H1 (cell line): ENCODE measurements around the gene NPFFR2. TPM values are rescaled to one million over a fixed set of nuclear protein-coding genes. Genes with fewer than 3 reads are reported as not detected.

ENCODE experiments used
- CTCF ChIA-PET: fragments of 300-600 bp; sonication (Branson Sonifier 250); formaldehyde crosslinking; loops from one replicate; lab custom pipeline; 2021; ENCODE audit not compliant: partially characterized antibody; lab: Charles Lee
- POLR2A ChIA-PET: fragments of 300-600 bp; sonication (Branson Sonifier 250); formaldehyde crosslinking; loops from one replicate; lab custom pipeline; 2021; ENCODE audit warnings: inconsistent platforms; ENCODE audit not compliant: partially characterized antibody; lab: Charles Lee
- DNase-seq, 2 experiments: peaks; one replicate each; pipeline versions ENCODE4 v3.0.0 to v3.0.0-alpha.2; 2010 to 2022; ENCODE audit warnings: low spot score in 2 of 2, low read depth in 1 of 2, mixed read lengths in 1 of 2
- FAIRE-seq: peaks from 2 replicates; lab custom pipeline; 2011; peaks lifted over from hg19 to GRCh38; lab: Jason Lieb, UNC
- H2AFZ ChIP-seq: 2 replicates; pipeline ENCODE4 v1.8.1; 2012; ENCODE audit warnings: low read length, inconsistent platforms
- H2AK5ac ChIP-seq: 2 replicates; pipeline ENCODE4 v1.6.1; 2013; ENCODE audit warnings: low read depth, low read length
- H2BK120ac ChIP-seq: replicated peaks from 2 replicates; pipeline ENCODE3; 2013; ENCODE audit warnings: low read depth, low read length, inconsistent platforms
- H2BK12ac ChIP-seq: 2 replicates; pipeline ENCODE4 v1.6.1; 2013; ENCODE audit warnings: low read depth, low read length
- H2BK15ac ChIP-seq: 2 replicates; pipeline ENCODE4 v1.6.1; 2013; ENCODE audit warnings: low read length
- H2BK20ac ChIP-seq: 2 replicates; pipeline ENCODE4 v1.6.1; 2013; ENCODE audit warnings: low read length
- H2BK5ac ChIP-seq: 2 replicates; pipeline ENCODE4 v1.6.1; 2013; ENCODE audit warnings: low read depth, low read length
- H3K14ac ChIP-seq: 2 replicates; pipeline ENCODE4 v1.6.1; 2013; ENCODE audit warnings: inconsistent platforms; ENCODE audit not compliant: insufficient read length
- H3K18ac ChIP-seq: 2 replicates; pipeline ENCODE4 v1.6.1; 2013; ENCODE audit warnings: low read length; ENCODE audit errors: extremely low read depth
- H3K23ac ChIP-seq: 2 replicates; pipeline ENCODE4 v1.6.1; 2013; ENCODE audit warnings: inconsistent platforms; ENCODE audit not compliant: insufficient read length
- H3K23me2 ChIP-seq: 2 replicates; pipeline ENCODE4 v1.6.1; 2013; ENCODE audit warnings: low read depth, low read length
- H3K27ac ChIP-seq: 2 replicates; pipeline ENCODE4 v1.6.1; 2011; ENCODE audit warnings: low read depth, low read length, inconsistent platforms
- H3K27me3 ChIP-seq, 4 experiments: replicated peaks in 1 of 4; 1 replicate in 1 of 4; 2 replicates in 3 of 4; pipeline versions ENCODE4 v1.6.1 to v1.8.1; 2011 to 2013; ENCODE audit warnings: low read length in 3 of 4, mild to moderate bottlenecking in 3 of 4, inconsistent platforms in 2 of 4, mixed read lengths in 2 of 4, moderate library complexity in 1 of 4; ENCODE audit not compliant: control insufficient read depth in 3 of 4, insufficient read depth in 3 of 4; ENCODE audit errors: extremely low read depth in 1 of 4
- H3K36me3 ChIP-seq, 4 experiments: 2 replicates each; pipeline versions ENCODE4 v1.6.1 to v1.8.1; 2011 to 2013; ENCODE audit warnings: mild to moderate bottlenecking in 4 of 4, low read length in 3 of 4, moderate library complexity in 2 of 4, control low read depth in 1 of 4, inconsistent platforms in 1 of 4; ENCODE audit not compliant: insufficient read depth in 4 of 4, control insufficient read depth in 2 of 4
- H3K4ac ChIP-seq: replicated peaks from 2 replicates; pipeline ENCODE3; 2013; ENCODE audit warnings: low read length, low read depth, mixed read lengths, inconsistent platforms; ENCODE audit not compliant: insufficient read length
- H3K4me1 ChIP-seq, 4 experiments: replicated peaks in 1 of 4; 1 replicate in 1 of 4; 2 replicates in 3 of 4; pipeline versions ENCODE4 v1.6.1 to v1.8.1; 2011 to 2013; ENCODE audit warnings: low read length in 3 of 4, inconsistent platforms in 2 of 4, mixed read lengths in 1 of 4; ENCODE audit not compliant: insufficient read depth in 4 of 4, control insufficient read depth in 3 of 4
- H3K4me2 ChIP-seq, 2 experiments: 2 replicates each; pipeline versions ENCODE4 v1.6.1 to v1.8.1; 2011 to 2013; ENCODE audit warnings: low read depth in 2 of 2, low read length in 2 of 2, control low read depth in 1 of 2, inconsistent platforms in 1 of 2, mild to moderate bottlenecking in 1 of 2; ENCODE audit not compliant: insufficient read depth in 1 of 2
- H3K4me3 ChIP-seq, 4 experiments: fragments of 200-600, 300-600 bp in 1 of 4; sonication (generic), shearing (Covaris generic), sonication (Bioruptor Twin) in 1 of 4; 2 replicates each; pipeline versions ENCODE4 v1.5.1 to v1.8.1; 2011 to 2016; ENCODE audit warnings: low read length in 4 of 4, low read depth in 3 of 4, control low read depth in 2 of 4, inconsistent platforms in 2 of 4, mild to moderate bottlenecking in 2 of 4, mixed read lengths in 1 of 4, moderate library complexity in 1 of 4; ENCODE audit not compliant: insufficient read depth in 2 of 4; ENCODE audit errors: extremely low read depth in 1 of 4
- H3K56ac ChIP-seq: replicated peaks from 2 replicates; pipeline ENCODE3; 2013; ENCODE audit warnings: low read depth, mild to moderate bottlenecking, mixed read lengths, low read length, inconsistent platforms; ENCODE audit not compliant: insufficient read length
- H3K79me1 ChIP-seq: 2 replicates; pipeline ENCODE4 v1.6.1; 2013; ENCODE audit warnings: low read depth, low read length, control low read depth
- H3K79me2 ChIP-seq, 2 experiments: 2 replicates each; pipeline versions ENCODE4 v1.6.1 to v1.8.1; 2012 to 2013; ENCODE audit warnings: low read length in 2 of 2, mild to moderate bottlenecking in 2 of 2, inconsistent platforms in 1 of 2; ENCODE audit not compliant: insufficient read depth in 2 of 2, control insufficient read depth in 1 of 2
- H3K9ac ChIP-seq, 4 experiments: replicated peaks in 1 of 4; 1 replicate in 1 of 4; 2 replicates in 3 of 4; pipeline versions ENCODE4 v1.6.1 to v1.8.1; 2011 to 2013; ENCODE audit warnings: low read depth in 3 of 4, low read length in 3 of 4, control low read depth in 2 of 4, mild to moderate bottlenecking in 2 of 4, moderate library complexity in 2 of 4, inconsistent platforms in 1 of 4; ENCODE audit errors: extremely low read depth in 1 of 4
- H3K9me3 ChIP-seq, 2 experiments: 2 replicates each; pipeline versions ENCODE4 v1.6.1 to v1.8.1; 2012 to 2013; ENCODE audit warnings: mild to moderate bottlenecking in 2 of 2, moderate library complexity in 2 of 2, control low read depth in 1 of 2, inconsistent platforms in 1 of 2, low read depth in 1 of 2, low read length in 1 of 2, mixed read lengths in 1 of 2; ENCODE audit not compliant: insufficient read depth in 2 of 2
- H4K20me1 ChIP-seq, 2 experiments: replicated peaks in 1 of 2; 2 replicates each; pipeline versions ENCODE3 to v1.8.1; 2011 to 2013; ENCODE audit warnings: inconsistent platforms in 2 of 2, low read length in 2 of 2, mild to moderate bottlenecking in 1 of 2; ENCODE audit not compliant: insufficient read depth in 2 of 2, control insufficient read depth in 1 of 2
- H4K5ac ChIP-seq: 2 replicates; pipeline ENCODE4 v1.6.1; 2013; ENCODE audit warnings: low read length, low read depth, mixed read lengths, inconsistent platforms; ENCODE audit not compliant: insufficient read length
- H4K8ac ChIP-seq: 2 replicates; pipeline ENCODE4 v1.8.0; 2013; ENCODE audit warnings: mild to moderate bottlenecking, moderate library complexity, low read length, inconsistent platforms; ENCODE audit not compliant: insufficient read depth; ENCODE audit errors: extremely low read depth
- H4K91ac ChIP-seq: replicated peaks from 2 replicates; pipeline ENCODE3; 2013; ENCODE audit warnings: low read length, mixed read lengths, inconsistent platforms; ENCODE audit not compliant: insufficient read length
- BACH1 ChIP-seq: IDR thresholded peaks from 2 replicates; pipeline ENCODE4 v1.6.1; 2012; ENCODE audit warnings: low read length, improper control_type of control experiment
- BCL11A ChIP-seq, 2 experiments: IDR thresholded peaks; one replicate each; pipeline ENCODE4 v1.6.1; 2011; ENCODE audit warnings: low read depth in 2 of 2, low read length in 2 of 2, mild to moderate bottlenecking in 2 of 2
- CHD1 ChIP-seq: IDR thresholded peaks from 2 replicates; pipeline ENCODE4 v1.6.1; 2012; ENCODE audit warnings: low read depth, low read length, improper control_type of control experiment
- CREB1 ChIP-seq: IDR thresholded peaks from 2 replicates; pipeline ENCODE4 v1.6.1; 2012; ENCODE audit warnings: inconsistent platforms
- CTBP2 ChIP-seq: IDR thresholded peaks from 2 replicates; pipeline ENCODE4 v1.7.0; 2011; ENCODE audit warnings: borderline replicate concordance, mild to moderate bottlenecking, moderate library complexity, mixed read lengths, low read length; ENCODE audit not compliant: insufficient read depth, insufficient read length
- EGR1 ChIP-seq: IDR thresholded peaks from 2 replicates; pipeline ENCODE4 v1.6.1; 2011; ENCODE audit warnings: low read depth, low read length, borderline replicate concordance
- HDAC2 ChIP-seq, 2 experiments: fragments of 300-600 bp in 1 of 2; sonication (generic) in 1 of 2; IDR thresholded peaks; 2 replicates each; pipeline ENCODE4 v1.6.1; 2011 to 2012; ENCODE audit warnings: low read depth in 2 of 2, low read length in 2 of 2, mild to moderate bottlenecking in 2 of 2, moderate library complexity in 2 of 2, borderline replicate concordance in 1 of 2, inconsistent platforms in 1 of 2
- MAFK ChIP-seq: IDR thresholded peaks from 2 replicates; pipeline ENCODE4 v1.6.1; 2012; ENCODE audit warnings: low read depth, mild to moderate bottlenecking, improper control_type of control experiment, low read length
- RFX5 ChIP-seq: IDR thresholded peaks from 2 replicates; pipeline ENCODE4 v1.6.1; 2011; ENCODE audit warnings: low read depth, low read length, improper control_type of control experiment, borderline replicate concordance
- SIX5 ChIP-seq: IDR thresholded peaks from 2 replicates; pipeline ENCODE4 v1.6.1; 2011; ENCODE audit warnings: mild to moderate bottlenecking, low read depth, low read length
- SP1 ChIP-seq: IDR thresholded peaks from 2 replicates; pipeline ENCODE4 v1.6.1; 2011; ENCODE audit warnings: low read depth, low read length
- TAF1 ChIP-seq: IDR thresholded peaks from 2 replicates; pipeline ENCODE4 v1.6.1; 2011; ENCODE audit warnings: mild to moderate bottlenecking, low read depth, low read length
- WGBS, 2 experiments: shearing (Covaris generic) in 1 of 2; methylation state at CpG; one replicate each; pipeline versions ENCODE4 v1.1.6 to v1.1.7; 2013 to 2015; ENCODE audit warnings: low lambda C conversion rate in 2 of 2, mixed read lengths in 2 of 2, inconsistent platforms in 1 of 2, low coverage in 1 of 2, missing lambda C conversion rate in 1 of 2; ENCODE audit not compliant: insufficient replicate concordance in 2 of 2, insufficient coverage in 1 of 2, insufficient read length in 1 of 2; ENCODE audit errors: extremely low coverage in 1 of 2, missing lambda C conversion rate in 1 of 2; 5-methylcytosine and 5-hydroxymethylcytosine counted together
- polyA plus RNA-seq, 7 experiments: library from polyadenylated mRNA; depleted of rRNA in 3 of 7; stranded (reverse) in 5 of 7; unstranded in 2 of 7; fragments of >200 nt in 5 of 7; fragments of 200-250 nt in 2 of 7; gene quantifications; 1 replicate in 5 of 7; 2 replicates in 1 of 7; 4 replicates in 1 of 7; pipeline versions ENCODE4 v1.2.1 to v1.2.3, GENCODE V29; 2011 to 2013; ENCODE audit warnings: missing spikeins in 2 of 7, mixed read lengths in 2 of 7
- total RNA-seq: library from RNA; stranded (reverse); fragmentation: NEBNext Ultra II Directional; extraction: Animal tissue kit (Norgen Biotek cat#: 25700); gene quantifications from 2 replicates; pipeline ENCODE4 v1.2.1, GENCODE V29; 2021
- TF ChIP-seq, protein P1 (sequence below): IDR thresholded peaks from 2 replicates; pipeline ENCODE4 v1.6.1; 2012; ENCODE audit warnings: inconsistent platforms

The NPFFR2 gene
- total and polyA plus RNA-seq, 2 of the 8 experiments (the other 6 are each of a cell fraction or from before 2014, with no cell fraction given) = 0.26 to 0.53 TPM

- 98% methylated on average over 5 of the region's 5 CpGs; no CpG with 5 or more reads in 1 of the 2 experiments for WGBS, 2 experiments
- TF ChIP-seq CHD1 = no peak
- TF ChIP-seq MAFK = no peak
- no peak for TF ChIP-seq CTBP2
- TF ChIP-seq SIX5 = no peak
- TF ChIP-seq CREB1 = no peak
- TF ChIP-seq BACH1 = no peak
- TF ChIP-seq BCL11A (IDR thresholded peaks at IDR 0.05; ENCODE audit: low read depth in 2 of 2, low read length in 2 of 2) = no peak
- TF ChIP-seq EGR1 = no peak
- no peak for TF ChIP-seq HDAC2 (IDR thresholded peaks at IDR 0.05; ENCODE audit: borderline replicate concordance in 1 of 2, low read depth in 2 of 2, low read length in 2 of 2)
- TF ChIP-seq, protein P1, sequence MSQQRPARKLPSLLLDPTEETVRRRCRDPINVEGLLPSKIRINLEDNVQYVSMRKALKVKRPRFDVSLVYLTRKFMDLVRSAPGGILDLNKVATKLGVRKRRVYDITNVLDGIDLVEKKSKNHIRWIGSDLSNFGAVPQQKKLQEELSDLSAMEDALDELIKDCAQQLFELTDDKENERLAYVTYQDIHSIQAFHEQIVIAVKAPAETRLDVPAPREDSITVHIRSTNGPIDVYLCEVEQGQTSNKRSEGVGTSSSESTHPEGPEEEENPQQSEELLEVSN = no peak
- no peak for TF ChIP-seq SP1
- no peak for TF ChIP-seq TAF1
- no peak for TF ChIP-seq RFX5
These were observed 62.4 kb downstream of the NPFFR2 start for GRCh38 chr4:72094059-72094797.

More at GRCh38 chr4:72094059-72094797, 62.4 kb downstream of the NPFFR2 start:
- no peaks in the 10 kb centered on the region for H3K27me3 ChIP-seq
- no peak overlapping the region for H3K4me2 ChIP-seq
- no peak overlapping the region for H4K8ac ChIP-seq
- no peak overlapping the region for H3K14ac ChIP-seq
- H2BK5ac ChIP-seq = peak overlapping the region; percentile 19; the same call in 1 of the 2 replicates
- no peak overlapping the region for H3K56ac ChIP-seq
- no peak overlapping the region for H3K23ac ChIP-seq
- DNase-seq (no peak), FAIRE-seq (no peak)
- no peak overlapping the region for H3K9ac ChIP-seq
- H3K36me3 ChIP-seq = no peaks in the 10 kb centered on the region
- H2BK20ac ChIP-seq = no peak overlapping the region; the same call in 1 of the 2 replicates
- no peaks in the 10 kb centered on the region for H3K79me1 ChIP-seq
- no peak overlapping the region for H3K27ac ChIP-seq
- POLR2A ChIA-PET = no interaction called here
- no peaks in the 10 kb centered on the region for H3K23me2 ChIP-seq
- no peak overlapping the region for H2AFZ ChIP-seq
- no peaks in the 10 kb centered on the region for H3K9me3 ChIP-seq
- no peak overlapping the region for H2BK120ac ChIP-seq
- no peaks in the 10 kb centered on the region for H4K20me1 ChIP-seq
- no peak overlapping the region for H3K4ac ChIP-seq
- H2BK15ac ChIP-seq = no peak overlapping the region
- H4K91ac ChIP-seq = no peak overlapping the region
- peak overlapping the region; percentile 40; the same call in 1 of the 2 replicates for H3K18ac ChIP-seq
- no peak overlapping the region for H4K5ac ChIP-seq
- no peaks in the 10 kb centered on the region for H3K4me1 ChIP-seq
- H2BK12ac ChIP-seq = no peak overlapping the region; the same call in 1 of the 2 replicates
- H3K79me2 ChIP-seq = no peaks in the 10 kb centered on the region
- H2AK5ac ChIP-seq = no peak overlapping the region; the same call in 1 of the 2 replicates
- no peak overlapping the region for H3K4me3 ChIP-seq
- CTCF ChIA-PET = interaction anchor here (1.1 to 1.3 kb wide), 2 partner anchors 16 to 192 kb away, joined by 3 to 4 read pairs; no protein-coding TSS in a partner anchor
